ENCODE measurements around the gene KLHDC10. TPM values are rescaled to one million over a fixed set of nuclear protein-coding genes. Genes with fewer than 3 reads are reported as not detected.
"Not testable (repeated sequence)": the region's sequence is repeated elsewhere in the genome, so short reads cannot be mapped to it uniquely, and the experiment has no call there.

KLHDC10 gene
- polyA plus RNA-seq, 2 of the 4 experiments (the other 2 are of a cell fraction), result 25.7 to 35.0 TPM

GRCh38 chr7:130182990-130183389 lies 112.7 kb downstream of the KLHDC10 start:
- ChIA-PET POLR2A (no interaction called here), CTCF (interaction anchor here (0.9 kb wide), 1 partner anchor 112 kb away, joined by 3 read pairs; no protein-coding TSS in a partner anchor)
- ATAC-seq (no peak), FAIRE-seq (no peak), DNase-seq (ENCODE audit: low read depth in 1 of 2, low spot score in 1 of 2) (no peak)
- H3K4me3 ChIP-seq, result no peak overlapping the region
- TF ChIP-seq MAX (IDR thresholded peaks at IDR 0.05) (no peak), HDAC2 (IDR thresholded peaks at IDR 0.05) (no peak), CEBPB (IDR thresholded peaks at IDR 0.05) (no peak), HOXB5 (CRISPR knock-in tag; IDR thresholded peaks at IDR 0.05) (no peak), RFX5 (IDR thresholded peaks at IDR 0.05) (no peak), HMGXB4 (CRISPR knock-in tag; IDR thresholded peaks at IDR 0.05; ENCODE audit: borderline replicate concordance) (no peak), POLR2A (IDR thresholded peaks at IDR 0.05; ENCODE audit: low read length) (no peak), ZNF302 (CRISPR knock-in tag; IDR thresholded peaks at IDR 0.05) (no peak), TP53 (CRISPR knock-in tag; IDR thresholded peaks at IDR 0.05) (no peak), NPAS2 (CRISPR knock-in tag; IDR thresholded peaks at IDR 0.05; ENCODE audit: borderline replicate concordance) (no peak)
- TF ChIP-seq, protein P1, sequence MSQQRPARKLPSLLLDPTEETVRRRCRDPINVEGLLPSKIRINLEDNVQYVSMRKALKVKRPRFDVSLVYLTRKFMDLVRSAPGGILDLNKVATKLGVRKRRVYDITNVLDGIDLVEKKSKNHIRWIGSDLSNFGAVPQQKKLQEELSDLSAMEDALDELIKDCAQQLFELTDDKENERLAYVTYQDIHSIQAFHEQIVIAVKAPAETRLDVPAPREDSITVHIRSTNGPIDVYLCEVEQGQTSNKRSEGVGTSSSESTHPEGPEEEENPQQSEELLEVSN (IDR thresholded peaks at IDR 0.05; ENCODE audit: borderline replicate concordance, low read depth), result no peak
- no peaks in the 10 kb centered on the region for H3K4me1 ChIP-seq
- H3K9me3 ChIP-seq, result no peaks in the 10 kb centered on the region
- no peak overlapping the region for H3K27ac ChIP-seq
- WGBS (ENCODE audit: missing lambda C conversion rate), result 97% methylated on average over 2 of the region's 2 CpGs
- H3K4me2 ChIP-seq, result no peak overlapping the region

- CTCF ChIA-PET, result interaction anchor here (0.7 kb wide), 1 partner anchor 558 kb away, joined by 4 read pairs; no protein-coding TSS in a partner anchor
- POLR2A ChIA-PET, result not testable (repeated sequence)
Observed at GRCh38 chr7:130184349-130184748, 114.0 kb downstream of the KLHDC10 start.

More at GRCh38 chr7:130184349-130184748, 114.0 kb downstream of the KLHDC10 start:
- not testable (repeated sequence) for H3K4me1 ChIP-seq; H3K4me3 ChIP-seq; DNase-seq (ENCODE audit: low read depth in 1 of 2, low spot score in 1 of 2); ATAC-seq; H3K27ac ChIP-seq; H3K9me3 ChIP-seq; FAIRE-seq; H3K4me2 ChIP-seq
- WGBS (ENCODE audit: missing lambda C conversion rate), result 95% methylated on average over 5 of the region's 5 CpGs

Small RNA genes lying within 50 kb of the gene (small RNA-seq; reads per million reads assigned to genes)
- 0 reads per million in 6 experiments for gene RNA5SP245

Other genes starting within 250 kb of the KLHDC10 start
- 99.2 and 119 TPM in 2 replicates for gene UBE2H, start 117.6 kb upstream of the KLHDC10 start, polyA plus RNA-seq (2011; rRNA removed)
- 61.4 to 73.5 TPM (median 69.9 TPM) in 3 replicates for gene UBE2H, start 117.6 kb upstream of the KLHDC10 start, polyA plus RNA-seq (2017; fragmentation: RNase III; extraction: RNeasy Plus Mini Kit Qiagen cat#74134 plus additional on column Dnase treatment)
- gene ZC3HC1, start 19.2 kb upstream of the KLHDC10 start, polyA plus RNA-seq (2011; rRNA removed), result 35.6 and 38.6 TPM in 2 replicates
- 24.7 to 25.8 TPM (median 25.6 TPM) in 3 replicates for gene ZC3HC1, start 19.2 kb upstream of the KLHDC10 start, polyA plus RNA-seq (2017; fragmentation: RNase III; extraction: RNeasy Plus Mini Kit Qiagen cat#74134 plus additional on column Dnase treatment)
- 33.9 and 36.6 TPM in 2 replicates for gene TMEM209, start 134.9 kb downstream of the KLHDC10 start, polyA plus RNA-seq (2011; rRNA removed)
- gene TMEM209, start 134.9 kb downstream of the KLHDC10 start, polyA plus RNA-seq (2017; fragmentation: RNase III; extraction: RNeasy Plus Mini Kit Qiagen cat#74134 plus additional on column Dnase treatment), result 12.8 to 13.3 TPM (median 12.8 TPM) in 3 replicates
- not detected in 2 replicates for gene SSMEM1, start 137.3 kb downstream of the KLHDC10 start, polyA plus RNA-seq (2011; rRNA removed)
- gene SSMEM1, start 137.3 kb downstream of the KLHDC10 start, polyA plus RNA-seq (2017; fragmentation: RNase III; extraction: RNeasy Plus Mini Kit Qiagen cat#74134 plus additional on column Dnase treatment), result not detected in 3 replicates
- not detected in 2 replicates for gene CPA2, start 196.3 kb downstream of the KLHDC10 start, polyA plus RNA-seq (2011; rRNA removed)
- not detected in 3 replicates for gene CPA2, start 196.3 kb downstream of the KLHDC10 start, polyA plus RNA-seq (2017; fragmentation: RNase III; extraction: RNeasy Plus Mini Kit Qiagen cat#74134 plus additional on column Dnase treatment)
- gene CPA4, start 222.6 kb downstream of the KLHDC10 start, polyA plus RNA-seq (2011; rRNA removed), result 0.87 and 1.0 TPM in 2 replicates
- gene CPA4, start 222.6 kb downstream of the KLHDC10 start, polyA plus RNA-seq (2017; fragmentation: RNase III; extraction: RNeasy Plus Mini Kit Qiagen cat#74134 plus additional on column Dnase treatment), result 7.5 to 15.0 TPM (median 7.7 TPM) in 3 replicates

All from A549 (cell line).